ENCODE data around the gene CALHM3. TPM values are rescaled to one million over a fixed set of nuclear protein-coding genes. Genes with fewer than 3 reads are reported as not detected.

CALHM3 gene
- total and polyA plus RNA-seq, 2 experiments from 2014 or later: not detected

GRCh38 chr10:103512166-103512565 is 33.1 kb upstream of the CALHM3 start:
- Histone ChIP-seq H2AFZ (no peak overlapping the region), H4K20me1 (ENCODE audit: insufficient read depth, poor library complexity, severe bottlenecking) (no peaks in the 10 kb centered on the region), H3K27ac (peak overlapping the region; percentile 96), H3K4me3 (no peak overlapping the region), H3K36me3 (replicated peaks; ENCODE audit: insufficient read depth, low read depth) (no peaks in the 10 kb centered on the region), H3K27me3 (no peaks in the 10 kb centered on the region), H3K4me1 (ENCODE audit: insufficient read depth) (peaks cover 57% of the 10 kb centered on the region), H3K9me3 (ENCODE audit: low read depth) (no peaks in the 10 kb centered on the region), H3K4me2 (peak overlapping the region; percentile 6), H3K79me2 (no peaks in the 10 kb centered on the region), H3K9me2 (replicated peaks; ENCODE audit: insufficient read depth) (no peaks in the 10 kb centered on the region)
- no peak for TF ChIP-seq EZH2 (IDR thresholded peaks at IDR 0.05; ENCODE audit: borderline replicate concordance)
- no peak for TF ChIP-seq CTCF (IDR thresholded peaks at IDR 0.05; ENCODE audit: poor library complexity)
- TF ChIP-seq EZH2phosphoT487 (IDR thresholded peaks at IDR 0.05; ENCODE audit: low read depth, severe bottlenecking, unreplicated experiment): no peak
- DNase-seq (ENCODE audit: low spot score): no peak

GRCh38 chr10:103510791-103511752 is 32.0 kb upstream of the CALHM3 start:
- Histone ChIP-seq H3K79me2 (no peaks in the 10 kb centered on the region), H4K20me1 (ENCODE audit: insufficient read depth, poor library complexity, severe bottlenecking) (no peaks in the 10 kb centered on the region), H3K36me3 (replicated peaks; ENCODE audit: insufficient read depth, low read depth) (no peaks in the 10 kb centered on the region), H3K4me2 (peak overlapping the region; percentile 29), H3K9me2 (replicated peaks; ENCODE audit: insufficient read depth) (no peaks in the 10 kb centered on the region), H3K9me3 (ENCODE audit: low read depth) (no peaks in the 10 kb centered on the region), H3K4me3 (no peak overlapping the region), H2AFZ (no peak overlapping the region), H3K27me3 (no peaks in the 10 kb centered on the region), H3K4me1 (ENCODE audit: insufficient read depth) (peaks cover 62% of the 10 kb centered on the region), H3K27ac (peak overlapping the region; percentile 96)
- no peak for DNase-seq (ENCODE audit: low spot score)
- 93% methylated on average over 10 of the region's 10 CpGs for WGBS (ENCODE audit: low lambda C conversion rate, missing lambda C conversion rate)
- TF ChIP-seq EZH2 (IDR thresholded peaks at IDR 0.05; ENCODE audit: borderline replicate concordance) (no peak), EZH2phosphoT487 (IDR thresholded peaks at IDR 0.05; ENCODE audit: low read depth, severe bottlenecking, unreplicated experiment) (no peak), CTCF (IDR thresholded peaks at IDR 0.05; ENCODE audit: poor library complexity) (no peak)

- Histone ChIP-seq H3K79me2 (no peaks in the 10 kb centered on the region), H3K9me2 (replicated peaks; ENCODE audit: insufficient read depth) (no peaks in the 10 kb centered on the region), H3K4me3 (no peak overlapping the region), H3K27ac (no peak overlapping the region), H3K4me2 (no peak overlapping the region), H4K20me1 (ENCODE audit: insufficient read depth, poor library complexity, severe bottlenecking) (no peaks in the 10 kb centered on the region), H2AFZ (no peak overlapping the region), H3K4me1 (ENCODE audit: insufficient read depth) (peaks cover 60% of the 10 kb centered on the region), H3K36me3 (replicated peaks; ENCODE audit: insufficient read depth, low read depth) (no peaks in the 10 kb centered on the region), H3K9me3 (ENCODE audit: low read depth) (no peaks in the 10 kb centered on the region), H3K27me3 (no peaks in the 10 kb centered on the region)
- no peak for TF ChIP-seq CTCF (IDR thresholded peaks at IDR 0.05; ENCODE audit: poor library complexity)
- TF ChIP-seq EZH2phosphoT487 (IDR thresholded peaks at IDR 0.05; ENCODE audit: low read depth, severe bottlenecking, unreplicated experiment): no peak
- TF ChIP-seq EZH2 (IDR thresholded peaks at IDR 0.05; ENCODE audit: borderline replicate concordance): no peak
- no peak for DNase-seq (ENCODE audit: low spot score)
- 96% methylated on average over 8 of the region's 8 CpGs for WGBS (ENCODE audit: low lambda C conversion rate, missing lambda C conversion rate)
Observed at GRCh38 chr10:103510046-103510685, 31.1 kb upstream of the CALHM3 start.

Measured in hepatocyte (in vitro differentiated cells).